Spleen (tissue), 11 donors: ENCODE measurements around the gene IL24. TPM values are rescaled to one million over a fixed set of nuclear protein-coding genes. Genes with fewer than 3 reads are reported as not detected.

ENCODE experiments used
- DNase-seq: peaks from one replicate; pipeline ENCODE4 v3.0.0-alpha.2; 2020
- H3K27ac ChIP-seq, 8 donors: fragments of 200-600 bp; sonication (generic) in 7 of 8; 1 replicate in 4 of 8; 2 replicates in 4 of 8; pipeline versions ENCODE4 v1.5.0 to v1.8.0; 2016 to 2021; ENCODE audit warnings: inconsistent platforms in 4 of 8, mild to moderate bottlenecking in 4 of 8, moderate library complexity in 1 of 8
- H3K27me3 ChIP-seq, 7 donors: fragments of 200-600 bp; sonication (generic) in 6 of 7; replicated peaks in 1 of 7; 1 replicate in 4 of 7; 2 replicates in 3 of 7; pipeline versions ENCODE4 v1.5.0 to v1.8.0; 2016 to 2021; ENCODE audit warnings: inconsistent platforms in 3 of 7, mild to moderate bottlenecking in 1 of 7
- H3K36me3 ChIP-seq, 6 donors: fragments of 200-600 bp; sonication (generic) in 5 of 6; 1 replicate in 4 of 6; 2 replicates in 2 of 6; pipeline versions ENCODE4 v1.5.0 to v1.8.0; 2016 to 2021; ENCODE audit warnings: inconsistent platforms in 2 of 6
- H3K4me1 ChIP-seq, 6 donors: fragments of 200-600 bp; sonication (generic) in 5 of 6; 1 replicate in 3 of 6; 2 replicates in 3 of 6; pipeline versions ENCODE4 v1.5.0 to v1.8.0; 2016 to 2021; ENCODE audit warnings: inconsistent platforms in 3 of 6
- H3K4me3 ChIP-seq, 8 donors: fragments of 200-600 bp; sonication (generic) in 7 of 8; 1 replicate in 4 of 8; 2 replicates in 4 of 8; pipeline versions ENCODE4 v1.5.0 to v1.8.0; 2016 to 2021; ENCODE audit warnings: inconsistent platforms in 4 of 8, mild to moderate bottlenecking in 4 of 8, moderate library complexity in 2 of 8
- H3K9me3 ChIP-seq, 8 donors: fragments of 200-600 bp; sonication (generic) in 7 of 8; 1 replicate in 4 of 8; 2 replicates in 4 of 8; pipeline versions ENCODE4 v1.5.0 to v1.8.0; 2016 to 2021; ENCODE audit warnings: inconsistent platforms in 4 of 8
- CTCF ChIP-seq, 11 experiments: fragments of 200-600 bp in 7 of 11; fragments of 450-650 bp in 4 of 11; sonication (generic) in 4 of 11; IDR thresholded peaks in 8 of 11; conservative IDR thresholded peaks in 3 of 11; 1 replicate in 7 of 11; 2 replicates in 4 of 11; pipeline versions ENCODE4 v1.4.0 to v1.8.0; 2016 to 2021; ENCODE audit warnings: antibody characterized with exemption in 11 of 11, inconsistent platforms in 4 of 11, mild to moderate bottlenecking in 1 of 11
- POLR2A ChIP-seq, 3 donors: fragments of 450-650 bp; IDR thresholded peaks; one replicate each; pipeline ENCODE4 v1.5.1; 2017; ENCODE audit warnings: antibody characterized with exemption in 3 of 3, mild to moderate bottlenecking in 1 of 3
- POLR2AphosphoS5 ChIP-seq, 3 donors: sonication (generic); formaldehyde crosslinking; IDR thresholded peaks; one replicate each; pipeline ENCODE4 v1.5.1; 2017; ENCODE audit warnings: antibody characterized with exemption in 3 of 3
- WGBS, 5 donors: extraction: QIAGEN DNeasy Blood & Tissue Kit in 3 of 5; methylation state at CpG; one replicate each; pipeline versions ENCODE4 v1.1.5 to v1.1.7; 2013 to 2018; 5-methylcytosine and 5-hydroxymethylcytosine counted together
- intact Hi-C: fragments of 100-400 bp; cut with DNase I; formaldehyde crosslinking; loops from one replicate; pipeline ENCODE4 v1.15.0; 2023; ENCODE audit warnings: low total_unique reads
- polyA plus RNA-seq, 3 donors: library from polyadenylated mRNA; stranded (reverse); fragments of 200-250 nt; gene quantifications; one replicate each; pipeline ENCODE4 v1.2.1, GENCODE V29; 2013
- total RNA-seq, 7 donors: library from RNA; depleted of rRNA in 3 of 7; stranded (reverse); fragments of >200 nt in 3 of 7; fragmentation: NEBNext Ultra II Directional in 4 of 7; extraction: Animal tissue kit (Norgen Biotek cat#: 25700) in 4 of 7; gene quantifications; one replicate each; pipeline versions ENCODE4 v1.1.0 to v1.2.1, GENCODE V29; 2016 to 2021
- donor health status: healthy with polysubstance abuse.
- donor health status: DM: no; HTN: no; CAD: no; lungs with moderate emphysema.
- donor health status: DM: no; HTN: no; CAD: no.
- donor health status: Bipolar disorder and iron deficiency.
- donor health status: healthy.
- donor health status: DM: no; HTN: no; CAD: no.
- donor health status: DM: yes; HTN: yes; CAD: no.

The IL24 gene
- total and polyA plus RNA-seq, 10 donors: 0.30 to 2.0 (median 1.2) TPM; not detected in 5

DNA sequence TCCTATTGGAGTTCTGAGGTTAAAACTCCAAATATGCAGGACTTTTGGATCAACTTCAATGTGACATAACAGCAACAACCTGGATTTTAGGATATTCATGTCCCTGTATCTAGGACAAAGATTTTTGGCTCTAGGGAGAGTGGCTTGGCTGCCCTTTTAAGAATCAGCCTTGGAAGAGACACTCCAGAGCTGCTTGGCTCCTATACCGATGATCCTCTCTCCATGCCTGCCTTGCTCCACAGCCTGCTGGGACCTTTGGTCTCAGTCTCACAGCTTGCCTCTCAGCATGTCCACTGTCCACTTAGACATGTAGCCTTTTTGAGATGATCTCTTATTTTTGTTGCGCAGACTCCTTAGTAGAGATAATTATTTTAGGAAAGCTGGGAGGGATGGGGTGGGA lies 29.0 kb downstream of the IL24 start:
- no peak for DNase-seq
- Histone ChIP-seq H3K9me3 (no peaks in the 10 kb centered on the region), H3K36me3 (no peaks in the 10 kb centered on the region), H3K4me3 (no peak overlapping the region), H3K4me1 (peaks cover 22 to 100% (median 65%) of the 10 kb centered on the region in 6 donors), H3K27ac (peak overlapping the region in 5 of 8 donors; percentile 13 to 97 (median 95)), H3K27me3 (no peaks in the 10 kb centered on the region)
- intact Hi-C loops: no loop called here
- WGBS, 5 donors: 93 to 97% (median 95%) methylated on average over 2 of the region's 2 CpGs
- TF ChIP-seq POLR2AphosphoS5 (IDR thresholded peaks at IDR 0.05) (no peak), CTCF (IDR thresholded peaks at IDR 0.05 in 8 of 11, conservative IDR thresholded peaks at IDR 0.05 in 3 of 11) (no peak), POLR2A (IDR thresholded peaks at IDR 0.05) (no peak)

GRCh38 chr1:206929524-206929923 lies 32.3 kb downstream of the IL24 start:
- no peaks in the 10 kb centered on the region for H3K27me3 ChIP-seq
- no peak for TF ChIP-seq POLR2A (IDR thresholded peaks at IDR 0.05)
- TF ChIP-seq POLR2AphosphoS5 (IDR thresholded peaks at IDR 0.05): no peak
- no peak for TF ChIP-seq CTCF (IDR thresholded peaks at IDR 0.05 in 8 of 11, conservative IDR thresholded peaks at IDR 0.05 in 3 of 11)
- 74 to 82% (median 78%) methylated on average over 6 of the region's 6 CpGs for WGBS, 5 donors
- H3K4me3 ChIP-seq: peak overlapping the region in 1 of 8 donors; percentile 39
- no peaks in the 10 kb centered on the region for H3K36me3 ChIP-seq
- intact Hi-C loops: no loop called here
- H3K9me3 ChIP-seq: no peaks in the 10 kb centered on the region
- peak overlapping the region; percentile 68 to 97 (median 86) for H3K27ac ChIP-seq
- H3K4me1 ChIP-seq: peaks cover 17 to 92% (median 59%) of the 10 kb centered on the region in 6 donors
- DNase-seq: no peak

DNA sequence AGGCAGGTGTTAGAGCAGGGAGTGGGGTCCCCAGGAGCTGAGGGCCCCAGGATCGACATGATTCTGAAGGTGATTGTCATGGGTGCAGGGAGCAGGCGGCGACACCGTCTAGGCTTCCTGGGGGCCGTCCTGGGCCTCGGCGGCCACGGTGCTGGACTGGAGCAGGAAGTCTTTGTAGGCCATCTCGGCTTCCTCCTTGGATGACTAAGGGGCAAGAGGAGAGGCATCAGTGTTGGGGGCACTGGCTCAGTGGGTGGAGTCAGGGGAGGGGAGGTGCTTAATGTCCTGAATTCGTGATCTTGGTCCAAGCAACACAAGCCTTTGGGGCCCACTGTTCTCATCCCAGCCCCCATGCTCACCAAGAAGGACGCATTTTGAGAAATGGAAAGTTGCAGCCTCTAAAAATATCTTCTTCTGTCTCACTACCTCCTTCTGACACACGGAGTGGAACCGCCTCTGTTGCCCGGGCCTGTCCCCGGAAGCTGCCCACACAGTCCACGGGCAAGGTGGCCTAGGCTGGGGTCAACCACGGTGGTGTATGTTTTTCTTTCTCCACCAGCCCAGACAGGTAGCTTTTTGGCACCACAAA lies 33.1 kb downstream of the IL24 start:
- 27 to 52% (median 36%) methylated on average over 17 of the region's 17 CpGs for WGBS, 5 donors
- Histone ChIP-seq H3K36me3 (no peaks in the 10 kb centered on the region), H3K9me3 (no peaks in the 10 kb centered on the region), H3K27me3 (no peaks in the 10 kb centered on the region), H3K27ac (peak overlapping the region; percentile 68 to 97 (median 86)), H3K4me1 (peaks cover 17 to 87% (median 51%) of the 10 kb centered on the region in 6 donors), H3K4me3 (peak overlapping the region in 1 of 8 donors; percentile 39)
- TF ChIP-seq POLR2A (IDR thresholded peaks at IDR 0.05): peak; percentile 14 to 57 (median 20)
- peak in 1 of 11 experiments; percentile 10 for TF ChIP-seq CTCF (IDR thresholded peaks at IDR 0.05 in 8 of 11, conservative IDR thresholded peaks at IDR 0.05 in 3 of 11)
- TF ChIP-seq POLR2AphosphoS5 (IDR thresholded peaks at IDR 0.05): peak; percentile 82 to 94 (median 86)
- peak; percentile 91 for DNase-seq
- intact Hi-C loops: no loop called here

GRCh38 chr1:206931709-206932108 lies 34.5 kb downstream of the IL24 start:
- peaks cover 13 to 77% (median 44%) of the 10 kb centered on the region in 6 donors for H3K4me1 ChIP-seq
- no peak for DNase-seq

More at GRCh38 chr1:206931709-206932108, 34.5 kb downstream of the IL24 start:
- intact Hi-C loops: no loop called here
- Histone ChIP-seq H3K9me3 (no peaks in the 10 kb centered on the region), H3K27ac (peak overlapping the region in 7 of 8 donors; percentile 72 to 97 (median 89)), H3K27me3 (no peaks in the 10 kb centered on the region), H3K36me3 (no peaks in the 10 kb centered on the region), H3K4me3 (no peak overlapping the region)
- 84 to 92% (median 86%) methylated on average over 5 to 6 of the region's 6 CpGs for WGBS, 5 donors
- no peak for TF ChIP-seq POLR2A (IDR thresholded peaks at IDR 0.05)
- TF ChIP-seq POLR2AphosphoS5 (IDR thresholded peaks at IDR 0.05): no peak
- no peak for TF ChIP-seq CTCF (IDR thresholded peaks at IDR 0.05 in 8 of 11, conservative IDR thresholded peaks at IDR 0.05 in 3 of 11)
